Activated B cell treated with CpG ODN at 0.5 μM for 24 hours (primary cell): ENCODE measurements around the gene CDKAL1. TPM values are rescaled to one million over a fixed set of nuclear protein-coding genes. Genes with fewer than 3 reads are reported as not detected.
A peak's percentile ranks its signal among the peaks of the same experiment; 100 is the strongest.

Experiments used
- ATAC-seq: fragments of 200-7000 bp; cut with Tn5 transposase; one replicate; pipeline ENCODE4 v1.10.0; 2021; ENCODE audit warnings: low read depth, mild to moderate bottlenecking, moderate library complexity
- CTCF ChIA-PET: fragments of 350-600 bp; sonication (Branson Sonifier 250); formaldehyde crosslinking; loops from one replicate; lab custom pipeline; 2021; ENCODE audit warnings: antibody characterized with exemption; lab: Charles Lee
- POLR2A ChIA-PET: fragments of 350-600 bp; sonication (Branson Sonifier 250); formaldehyde crosslinking; loops from one replicate; lab custom pipeline; 2021; ENCODE audit warnings: antibody characterized with exemption; lab: Charles Lee
- DNase-seq: peaks from one replicate; pipeline ENCODE4 v3.0.0; 2022
- H3K27ac Mint-ChIP-seq: one replicate; pipeline ENCODE4 v1.8.0; 2020; ENCODE audit warnings: mixed read lengths
- H3K27me3 Mint-ChIP-seq: one replicate; pipeline ENCODE4 v1.8.0; 2021; ENCODE audit warnings: mixed read lengths
- H3K36me3 Mint-ChIP-seq: one replicate; pipeline ENCODE4 v1.8.0; 2021; ENCODE audit warnings: low read depth, mixed read lengths
- H3K4me1 Mint-ChIP-seq: one replicate; pipeline ENCODE4 v1.8.0; 2021; ENCODE audit warnings: mixed read lengths
- H3K4me3 Mint-ChIP-seq: one replicate; pipeline ENCODE4 v1.8.0; 2020; ENCODE audit warnings: mild to moderate bottlenecking, mixed read lengths
- H3K9me3 Mint-ChIP-seq: one replicate; pipeline ENCODE4 v1.8.0; 2020; ENCODE audit warnings: mixed read lengths
- intact Hi-C: fragments of 100-400 bp; cut with micrococcal nuclease; formaldehyde crosslinking; loops from one replicate; pipeline ENCODE4 v1.15.1; 2024
- total RNA-seq: library from RNA; stranded (reverse); gene quantifications from 2 replicates; pipeline ENCODE4 v1.2.3, GENCODE V29; 2022
- TF ChIP-seq, protein P1 (sequence below): fragments of 200-600 bp; IDR thresholded peaks from one replicate; pipeline ENCODE4 v1.8.0; 2022; ENCODE audit warnings: antibody characterized with exemption, mild to moderate bottlenecking

CDKAL1 gene
- total RNA-seq, 1 donor from 2014 or later = 31.9 TPM

- CTCF ChIA-PET = no interaction called here
- POLR2A ChIA-PET = no interaction called here
- DNase-seq = no peak
- TF ChIP-seq, protein P1, sequence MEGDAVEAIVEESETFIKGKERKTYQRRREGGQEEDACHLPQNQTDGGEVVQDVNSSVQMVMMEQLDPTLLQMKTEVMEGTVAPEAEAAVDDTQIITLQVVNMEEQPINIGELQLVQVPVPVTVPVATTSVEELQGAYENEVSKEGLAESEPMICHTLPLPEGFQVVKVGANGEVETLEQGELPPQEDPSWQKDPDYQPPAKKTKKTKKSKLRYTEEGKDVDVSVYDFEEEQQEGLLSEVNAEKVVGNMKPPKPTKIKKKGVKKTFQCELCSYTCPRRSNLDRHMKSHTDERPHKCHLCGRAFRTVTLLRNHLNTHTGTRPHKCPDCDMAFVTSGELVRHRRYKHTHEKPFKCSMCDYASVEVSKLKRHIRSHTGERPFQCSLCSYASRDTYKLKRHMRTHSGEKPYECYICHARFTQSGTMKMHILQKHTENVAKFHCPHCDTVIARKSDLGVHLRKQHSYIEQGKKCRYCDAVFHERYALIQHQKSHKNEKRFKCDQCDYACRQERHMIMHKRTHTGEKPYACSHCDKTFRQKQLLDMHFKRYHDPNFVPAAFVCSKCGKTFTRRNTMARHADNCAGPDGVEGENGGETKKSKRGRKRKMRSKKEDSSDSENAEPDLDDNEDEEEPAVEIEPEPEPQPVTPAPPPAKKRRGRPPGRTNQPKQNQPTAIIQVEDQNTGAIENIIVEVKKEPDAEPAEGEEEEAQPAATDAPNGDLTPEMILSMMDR = no peak
- intact Hi-C loops = no loop called here
- Mint-ChIP-seq H3K27me3 (no peaks in the 10 kb centered on the region), H3K9me3 (no peaks in the 10 kb centered on the region), H3K27ac (no peak overlapping the region), H3K4me3 (no peak overlapping the region), H3K4me1 (peaks cover 20% of the 10 kb centered on the region), H3K36me3 (no peaks in the 10 kb centered on the region)
- no peak for ATAC-seq
Measured at GRCh38 chr6:20673458-20673857, 139.2 kb downstream of the CDKAL1 start.

GRCh38 chr6:20674664-20675063 lies 140.4 kb downstream of the CDKAL1 start:
- H3K4me1 Mint-ChIP-seq = peaks cover 15% of the 10 kb centered on the region
- no peak overlapping the region for H3K27ac Mint-ChIP-seq
- no peaks in the 10 kb centered on the region for H3K27me3 Mint-ChIP-seq
- no peaks in the 10 kb centered on the region for H3K9me3 Mint-ChIP-seq
- TF ChIP-seq, protein P1 = no peak
- H3K4me3 Mint-ChIP-seq = no peak overlapping the region
- intact Hi-C loops = no loop called here
- POLR2A ChIA-PET = no interaction called here
- no peak for ATAC-seq
- H3K36me3 Mint-ChIP-seq = peaks cover 3% of the 10 kb centered on the region
- CTCF ChIA-PET = no interaction called here
- DNase-seq = no peak

- ATAC-seq (no peak), DNase-seq (no peak)
- H3K27ac Mint-ChIP-seq = no peak overlapping the region
- TF ChIP-seq, protein P1 = no peak
- no peaks in the 10 kb centered on the region for H3K27me3 Mint-ChIP-seq
- peaks cover 3% of the 10 kb centered on the region for H3K36me3 Mint-ChIP-seq
- CTCF ChIA-PET = no interaction called here
- no peaks in the 10 kb centered on the region for H3K9me3 Mint-ChIP-seq
- peaks cover 22% of the 10 kb centered on the region for H3K4me1 Mint-ChIP-seq
- H3K4me3 Mint-ChIP-seq = no peak overlapping the region
- intact Hi-C loops = no loop called here
- POLR2A ChIA-PET = no interaction called here
Measured at GRCh38 chr6:20678831-20679352, 144.6 kb downstream of the CDKAL1 start.

DNA sequence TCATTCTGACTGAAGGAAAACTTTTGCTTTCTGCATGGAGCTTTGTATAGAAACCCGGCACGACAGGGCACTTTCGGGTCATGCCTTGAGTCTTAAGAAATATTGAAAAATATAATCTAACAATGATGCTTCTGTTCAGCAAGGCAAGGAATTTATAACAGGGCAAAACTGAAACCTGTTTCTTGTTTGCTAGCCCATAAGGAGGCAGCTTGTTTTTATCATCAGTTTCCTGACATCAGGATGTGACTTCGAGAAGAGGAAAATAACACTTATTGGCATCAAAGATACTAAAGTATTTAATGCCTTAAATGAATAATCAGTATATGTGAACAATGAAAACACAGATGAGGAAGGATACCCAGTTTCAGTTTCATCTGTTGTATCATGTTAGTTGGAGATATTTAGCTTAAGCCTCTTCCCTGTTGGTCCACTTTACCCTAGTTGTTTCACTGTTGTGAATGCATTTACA lies 146.5 kb downstream of the CDKAL1 start:
- no peaks in the 10 kb centered on the region for H3K27me3 Mint-ChIP-seq
- DNase-seq = no peak
- intact Hi-C loops = loop anchor here (10.0 kb wide), 1 partner anchor 914 kb away; the partner anchor contains the start of gene SOX4
- ChIA-PET POLR2A (no interaction called here), CTCF (no interaction called here)
- H3K36me3 Mint-ChIP-seq = peaks cover 8% of the 10 kb centered on the region
- ATAC-seq = peak; percentile 34
- H3K9me3 Mint-ChIP-seq = no peaks in the 10 kb centered on the region
- no peak overlapping the region for H3K4me3 Mint-ChIP-seq
- TF ChIP-seq, protein P1 = no peak
- peak overlapping the region; percentile 67 for H3K27ac Mint-ChIP-seq
- H3K4me1 Mint-ChIP-seq = peaks cover 15% of the 10 kb centered on the region

DNA sequence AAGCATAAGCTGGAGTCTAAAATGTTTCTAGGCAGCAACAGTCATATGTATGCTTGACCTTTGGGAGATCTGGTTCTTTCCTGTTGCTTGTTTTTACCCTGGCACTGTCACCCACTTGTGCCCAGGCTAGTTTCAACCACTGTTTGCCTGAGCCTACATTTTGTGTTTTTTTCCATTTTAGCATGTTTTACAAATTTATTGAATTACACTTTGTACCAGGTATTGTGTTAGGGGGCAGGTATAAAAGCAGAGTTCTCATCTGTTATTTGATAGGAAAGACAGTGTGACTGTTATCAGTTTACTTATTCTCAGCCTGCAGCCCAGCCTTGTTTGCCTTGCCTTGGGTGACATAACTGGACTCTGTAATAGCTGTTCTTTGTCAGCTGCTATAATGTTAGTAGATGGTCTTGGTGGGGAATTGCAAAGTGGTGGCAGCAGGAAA lies 147.0 kb downstream of the CDKAL1 start:
- Mint-ChIP-seq H3K27ac (peak overlapping the region; percentile 67), H3K36me3 (peaks cover 8% of the 10 kb centered on the region), H3K4me1 (peaks cover 15% of the 10 kb centered on the region), H3K9me3 (no peaks in the 10 kb centered on the region), H3K4me3 (no peak overlapping the region), H3K27me3 (no peaks in the 10 kb centered on the region)
- ChIA-PET POLR2A (no interaction called here), CTCF (no interaction called here)
- TF ChIP-seq, protein P1 = no peak
- DNase-seq (no peak), ATAC-seq (no peak)
- intact Hi-C loops = loop anchor here (10.0 kb wide), 1 partner anchor 914 kb away; the partner anchor contains the start of gene SOX4
